NCI-H69 (cell line): ENCODE measurements around the gene SYNJ2BP.

ENCODE experiments used
- DNase-seq: peaks from one replicate; lab custom pipeline; 2025; lab: John Stamatoyannopoulos, UW

SYNJ2BP gene

DNA sequence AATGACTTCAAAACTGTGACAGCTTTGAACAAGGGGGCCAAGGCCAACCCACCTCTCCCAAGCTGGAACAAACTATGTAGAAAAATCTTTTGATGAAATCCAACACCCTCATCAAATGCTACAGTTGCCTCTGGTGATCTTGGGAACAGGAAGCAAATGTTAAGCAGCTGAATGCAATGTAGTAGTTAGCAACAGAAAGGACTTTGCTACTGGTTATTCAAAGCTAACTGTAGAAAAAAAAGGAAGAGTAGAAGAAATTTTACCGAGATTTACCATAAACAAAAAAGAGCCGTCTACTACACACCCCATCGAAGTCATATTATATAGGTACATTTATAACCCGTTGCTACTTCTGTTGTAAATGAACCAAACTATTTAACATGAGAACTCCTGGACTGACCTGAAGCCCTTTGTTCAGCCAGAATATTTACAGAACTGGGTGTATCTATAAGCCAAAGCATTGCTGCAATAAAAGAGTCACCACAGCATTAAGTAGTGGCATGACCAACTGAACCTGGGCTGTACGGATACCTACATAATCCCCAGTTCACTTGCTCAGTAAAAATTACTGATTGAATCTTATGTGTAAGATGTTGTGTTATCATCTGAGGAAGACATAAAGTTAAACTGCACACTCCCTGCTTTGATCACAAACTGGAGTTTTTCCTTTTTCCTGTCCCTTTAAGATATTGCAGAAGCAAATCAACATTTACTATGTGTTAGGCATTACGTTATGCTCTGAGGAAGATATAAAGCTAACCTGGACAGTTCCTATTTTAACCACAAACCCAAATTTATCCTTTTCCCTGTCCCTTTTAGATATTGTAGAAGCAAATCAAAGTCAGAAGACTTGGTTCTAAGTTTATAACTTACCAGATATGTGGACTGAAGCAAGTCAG is 25.1 kb downstream of the SYNJ2BP start:
- no peak for DNase-seq

DNA sequence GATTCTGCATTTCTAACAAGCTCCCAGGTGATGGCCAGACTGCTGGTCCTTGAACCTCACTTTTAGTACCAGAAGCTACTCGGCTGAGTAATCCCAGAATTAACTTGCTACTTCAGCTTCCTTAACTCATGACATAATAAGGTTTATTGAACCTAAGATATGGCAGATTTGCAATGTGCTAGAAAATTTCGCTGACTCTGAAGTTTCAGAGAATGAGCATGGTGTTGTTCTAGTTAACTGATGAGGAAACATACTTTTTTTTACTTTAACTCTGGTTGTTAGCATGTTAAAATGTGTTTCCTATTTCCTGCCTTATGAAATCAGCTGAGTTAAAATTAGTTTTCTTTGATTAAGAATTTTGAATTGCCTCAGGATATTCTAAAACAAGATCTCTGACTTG is 34.4 kb downstream of the SYNJ2BP start:
- DNase-seq: no peak

GRCh38 chr14:70380824-70381223 is 36.1 kb downstream of the SYNJ2BP start:
- DNase-seq: no peak

DNA sequence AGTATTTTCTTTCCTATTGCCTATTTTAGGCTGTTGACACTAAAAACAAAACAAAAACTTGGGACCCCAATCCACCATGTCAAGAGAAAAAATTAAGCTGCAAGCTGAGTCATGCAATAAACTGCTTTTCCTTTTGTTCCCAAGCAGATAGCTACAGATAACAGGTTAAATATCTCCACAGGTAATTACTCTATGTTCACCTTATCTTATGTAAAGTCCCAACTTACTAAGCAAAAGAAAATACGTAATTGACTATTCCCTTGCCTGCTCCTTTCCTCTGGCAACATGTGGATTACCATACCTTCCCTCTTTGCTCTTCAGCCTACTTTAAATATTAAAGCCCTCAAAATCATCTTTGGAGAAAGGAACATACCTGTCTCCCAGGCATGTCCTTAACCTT is 38.2 kb downstream of the SYNJ2BP start:
- no peak for DNase-seq
